GM18526 (cell line): Measurements from ENCODE around the gene VPS16.

Experiments used
- POLR2A ChIP-seq: IDR thresholded peaks from 3 replicates; pipeline ENCODE4 v1.6.1; 2011; ENCODE audit not compliant: insufficient read length; ENCODE audit errors: extremely low read depth

The VPS16 gene

DNA sequence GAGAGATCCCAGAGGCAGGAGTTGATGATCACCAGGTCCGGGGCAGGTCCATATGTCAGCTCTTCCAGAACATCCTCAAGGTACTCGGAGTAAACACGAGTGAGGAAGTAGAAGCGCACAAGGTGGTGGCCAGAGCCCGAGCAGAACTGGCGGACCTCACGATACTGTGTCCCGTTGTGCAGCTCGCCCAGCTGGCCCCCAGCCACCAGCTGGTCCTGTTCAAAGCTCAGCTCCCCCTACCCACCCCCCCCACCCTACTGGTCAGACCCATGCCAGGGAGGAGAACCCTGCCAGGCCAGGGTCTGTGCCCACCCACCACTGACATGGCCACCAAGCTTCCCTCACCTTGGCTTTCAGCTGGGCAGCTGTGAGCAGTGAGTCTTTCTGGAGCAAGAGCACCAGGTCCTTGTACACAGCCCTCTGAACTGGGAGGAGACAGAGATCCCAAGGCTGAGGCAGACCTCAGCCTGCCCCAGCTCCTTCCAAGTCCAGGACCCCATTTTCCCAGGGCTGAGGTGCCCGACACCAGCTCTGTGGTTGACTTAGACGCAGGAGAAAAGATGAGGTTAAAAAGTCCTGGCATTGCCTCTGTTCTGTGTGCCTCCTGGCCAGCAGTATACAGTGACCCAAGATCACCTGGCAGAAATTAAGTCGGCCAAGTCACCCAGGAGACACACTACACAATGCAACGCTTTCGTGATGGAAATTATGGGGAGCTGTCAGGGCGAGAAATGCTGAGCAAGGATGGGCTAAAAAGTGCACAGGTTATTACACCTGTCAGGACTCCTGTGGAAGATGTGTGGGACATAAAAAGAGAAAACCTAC lies 1.5 kb upstream of the VPS16 start:
- no peak for TF ChIP-seq POLR2A

DNA sequence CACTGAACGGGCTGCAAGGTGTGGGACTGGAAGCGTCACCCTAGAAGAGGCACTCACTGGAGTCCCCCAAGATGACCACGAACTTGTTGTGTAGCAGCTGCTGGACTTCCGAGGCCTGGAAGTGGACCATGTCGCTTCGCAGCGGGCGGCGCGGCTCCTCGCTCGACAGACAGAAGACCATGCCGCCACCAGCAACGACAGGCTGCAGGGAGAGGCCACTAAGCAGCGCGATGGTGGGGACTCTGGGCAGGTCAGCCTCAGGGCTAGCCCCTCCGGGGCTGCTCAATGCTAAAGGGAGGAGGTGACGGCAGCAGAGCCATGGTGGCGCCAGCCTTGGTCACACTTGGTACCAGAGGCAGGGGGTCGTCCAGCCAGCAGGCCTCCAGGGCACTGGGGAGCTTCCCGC lies 810 bp upstream of the VPS16 start:
- TF ChIP-seq POLR2A = no peak

DNA sequence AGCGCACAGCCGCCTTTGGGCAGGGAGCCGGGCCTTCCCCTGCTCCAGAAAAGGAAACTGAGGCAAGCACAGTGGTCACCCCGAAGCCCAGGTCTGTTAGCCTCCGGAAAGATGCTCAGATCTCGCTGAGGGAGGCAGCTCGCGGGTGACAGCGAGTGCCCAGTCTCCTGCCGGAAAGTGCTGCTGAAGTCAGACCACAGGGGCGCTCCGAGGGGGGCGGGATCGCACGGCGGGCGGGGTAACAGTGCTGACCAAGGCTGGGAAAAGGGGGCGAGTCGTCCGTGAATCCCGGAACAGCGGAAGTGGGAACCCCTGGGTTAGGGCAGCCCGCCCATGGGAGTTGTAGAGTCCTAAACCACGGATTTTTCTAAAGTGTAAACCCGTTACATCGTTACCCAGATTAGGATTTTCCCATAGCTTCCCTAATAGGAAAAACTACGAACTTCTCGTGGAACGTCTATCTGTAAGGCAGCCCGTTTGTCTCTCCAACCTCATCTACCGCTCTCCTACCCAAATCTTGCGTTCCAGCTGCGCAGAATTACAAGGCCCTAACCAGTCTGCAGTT lies 504 bp downstream of the VPS16 start:
- TF ChIP-seq POLR2A = no peak

DNA sequence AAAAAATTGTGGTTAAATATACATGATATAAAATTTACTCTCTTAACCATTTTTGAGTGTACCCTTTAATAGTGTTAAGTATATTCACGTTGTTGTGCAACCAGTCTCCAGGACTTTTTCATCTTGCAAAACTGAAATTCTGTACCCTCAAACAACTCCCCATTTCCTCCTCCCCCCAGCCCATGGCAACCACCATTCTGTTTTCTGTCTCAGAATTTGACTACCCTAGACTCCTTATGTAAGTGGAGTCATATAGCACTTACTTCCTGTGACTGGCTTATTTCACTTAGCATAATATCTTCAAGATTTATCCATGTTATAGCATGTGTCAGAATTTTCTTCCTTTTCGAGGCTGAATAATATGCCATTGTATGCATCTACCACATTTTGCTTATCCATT lies 5.1 kb downstream of the VPS16 start:
- TF ChIP-seq POLR2A = no peak

DNA sequence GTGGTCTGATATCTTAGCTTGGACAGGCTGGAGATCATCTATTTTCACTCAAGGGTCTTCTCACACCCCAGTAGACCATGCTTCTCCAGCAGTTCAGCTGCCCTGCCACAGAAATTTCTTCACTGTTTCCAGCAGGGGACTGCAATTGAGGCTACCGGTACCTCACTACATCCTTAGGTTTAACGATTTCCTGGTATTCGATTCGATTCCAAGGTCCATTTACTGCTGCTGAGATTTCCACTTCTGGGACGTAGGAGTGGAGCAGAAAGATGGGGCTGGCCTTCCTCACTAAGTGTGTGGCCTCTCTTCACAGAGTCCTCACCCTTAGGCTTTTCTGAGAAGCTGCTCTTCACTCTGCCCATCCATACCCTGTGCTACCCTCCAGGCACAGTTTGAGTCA lies 6.2 kb downstream of the VPS16 start:
- no peak for TF ChIP-seq POLR2A

DNA sequence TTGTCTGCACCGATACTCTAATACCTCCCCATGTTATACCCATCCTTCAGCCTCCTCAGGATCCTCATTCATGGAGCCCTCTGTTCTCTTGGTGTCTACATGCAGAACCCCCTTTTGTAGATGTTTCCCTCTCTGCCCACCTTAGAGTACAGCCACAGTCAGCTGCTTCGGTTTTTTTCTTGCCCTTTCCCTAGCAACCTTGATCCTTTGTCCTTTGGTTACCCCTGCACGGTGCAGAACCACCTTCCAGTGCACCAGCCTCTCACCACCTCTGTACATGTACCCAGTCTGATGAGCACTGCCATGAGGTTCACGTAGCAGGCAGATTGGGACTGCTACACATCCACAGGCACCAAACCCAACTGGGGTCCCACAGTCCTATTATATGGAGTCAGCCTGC lies 7.3 kb downstream of the VPS16 start:
- TF ChIP-seq POLR2A = no peak

DNA sequence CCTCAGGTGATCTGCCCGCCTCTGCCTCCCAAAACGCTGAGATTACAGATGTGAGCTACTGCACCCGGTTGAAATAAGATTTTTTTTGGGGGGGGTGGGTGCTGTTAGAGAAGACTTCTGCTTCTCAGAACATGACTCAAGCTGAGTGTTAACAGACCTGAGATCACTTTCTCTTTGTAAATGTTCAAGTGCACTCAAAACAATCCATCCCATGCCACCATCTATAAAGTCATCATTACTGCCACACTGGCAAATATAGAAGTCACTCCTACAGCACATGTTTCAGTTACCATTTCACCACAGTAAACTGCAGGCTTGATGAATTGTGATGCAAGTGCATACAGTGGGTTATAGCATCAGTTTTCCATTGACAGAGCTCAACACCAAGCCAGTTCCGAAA lies 9.0 kb downstream of the VPS16 start:
- TF ChIP-seq POLR2A = no peak

DNA sequence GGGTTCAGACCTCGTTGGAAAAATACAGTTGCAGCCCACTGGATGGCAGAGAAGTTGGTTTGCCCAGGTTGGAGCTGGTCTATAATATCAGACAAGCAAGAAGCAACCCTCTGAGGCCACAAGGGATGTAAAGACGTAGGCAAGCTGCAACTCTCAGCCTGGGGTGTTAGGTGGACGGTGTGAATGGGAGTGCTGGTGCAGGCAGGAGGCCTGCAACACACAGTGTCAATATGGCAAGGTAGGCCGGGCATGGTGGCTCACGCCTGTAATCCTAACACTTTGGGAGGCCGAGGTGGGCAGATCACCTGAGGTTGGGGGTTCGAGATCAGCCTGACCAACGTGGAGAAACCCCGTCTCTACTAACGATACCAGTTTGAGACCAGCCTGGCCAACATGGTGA lies 10.5 kb downstream of the VPS16 start:
- TF ChIP-seq POLR2A = no peak

DNA sequence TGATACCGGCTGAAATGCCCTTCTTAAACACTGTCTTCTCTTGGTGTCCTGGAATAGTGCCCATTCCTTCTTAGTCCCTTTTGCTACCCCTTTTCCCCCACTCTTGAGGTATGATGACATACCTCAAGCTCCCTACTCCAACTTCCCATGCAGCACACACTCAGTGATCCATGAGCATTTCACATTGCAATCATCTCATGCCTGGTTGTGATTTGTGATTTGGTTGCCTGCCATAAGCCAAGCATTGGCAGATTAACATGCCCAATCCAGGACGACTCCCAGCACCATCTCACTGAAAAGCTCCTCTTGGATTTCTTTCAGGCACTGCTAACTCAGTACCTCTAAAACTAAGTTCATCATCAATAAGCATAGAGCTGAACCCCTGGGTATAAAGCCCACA lies 18.0 kb downstream of the VPS16 start:
- no peak for TF ChIP-seq POLR2A

DNA sequence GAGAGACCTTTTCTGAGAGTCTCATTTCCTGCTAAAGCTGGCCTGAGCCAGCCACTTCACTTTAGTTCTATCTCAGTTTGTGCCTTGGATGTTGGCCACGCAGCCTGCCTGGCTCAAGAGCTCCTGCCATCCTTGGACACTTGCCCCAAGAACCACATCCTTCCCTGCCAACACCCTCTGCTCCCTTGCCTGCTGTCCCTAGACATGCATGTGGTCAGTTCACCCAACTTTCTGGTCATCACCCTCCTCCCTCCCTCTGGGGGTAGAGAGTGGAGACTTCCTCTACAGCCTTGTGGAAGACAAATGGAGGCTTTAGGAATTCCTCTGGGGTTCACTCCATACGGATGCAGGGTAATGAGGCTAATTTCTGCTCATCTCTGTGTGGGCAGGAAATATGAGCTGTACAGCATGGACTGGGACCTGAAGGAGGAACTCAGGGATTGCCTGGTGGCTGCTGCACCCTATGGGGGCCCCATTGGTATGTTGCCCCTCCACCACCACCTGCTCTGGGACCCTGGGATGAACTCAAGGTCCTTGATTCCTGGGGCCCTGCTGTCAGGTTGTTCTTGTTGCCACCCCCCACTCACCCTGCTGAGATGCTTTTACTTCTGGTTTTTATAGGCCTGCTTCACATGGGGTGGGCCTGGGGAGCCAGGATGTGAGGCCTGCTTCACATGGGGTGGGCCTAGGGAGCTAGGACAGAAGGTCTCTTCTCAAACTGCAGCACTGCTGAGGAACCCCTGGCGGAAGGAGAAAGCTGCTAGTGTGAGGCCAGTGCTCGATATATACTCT lies 19.0 kb downstream of the VPS16 start:
- TF ChIP-seq POLR2A = no peak

DNA sequence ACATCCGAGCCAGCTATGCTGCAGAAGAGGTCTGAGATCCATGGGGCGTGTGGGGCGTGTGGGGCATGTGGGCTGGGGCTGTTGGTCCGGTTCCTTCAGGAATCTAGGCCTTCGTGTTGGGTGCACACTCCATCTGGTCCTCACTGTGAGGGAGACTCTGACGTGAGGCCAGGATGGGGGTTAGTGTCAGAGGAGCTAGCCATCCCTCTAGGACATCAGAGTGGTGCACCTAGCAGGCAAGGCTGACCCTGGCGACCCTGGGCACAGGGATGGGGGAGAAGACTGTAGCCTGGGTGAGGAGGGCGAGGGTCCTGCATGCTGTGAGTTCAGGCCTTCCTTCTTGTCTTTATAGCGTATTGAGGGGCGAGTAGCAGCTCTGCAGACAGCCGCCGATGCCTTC lies 24.1 kb downstream of the VPS16 start:
- no peak for TF ChIP-seq POLR2A

DNA sequence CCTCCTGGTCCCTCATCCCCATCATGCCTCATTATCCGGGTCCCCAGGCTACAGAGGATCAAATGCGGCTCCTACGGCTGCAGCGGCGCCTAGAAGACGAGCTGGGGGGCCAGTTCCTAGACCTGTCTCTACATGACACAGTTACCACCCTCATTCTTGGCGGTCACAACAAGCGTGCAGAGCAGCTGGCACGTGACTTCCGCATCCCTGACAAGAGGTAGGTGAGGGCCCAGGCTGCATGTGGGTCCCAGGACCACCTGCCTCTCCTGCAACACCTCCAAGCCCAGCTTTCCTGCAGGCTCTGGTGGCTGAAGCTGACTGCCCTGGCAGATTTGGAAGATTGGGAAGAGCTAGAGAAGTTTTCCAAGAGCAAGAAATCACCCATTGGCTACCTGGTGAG lies 24.6 kb downstream of the VPS16 start:
- no peak for TF ChIP-seq POLR2A

DNA sequence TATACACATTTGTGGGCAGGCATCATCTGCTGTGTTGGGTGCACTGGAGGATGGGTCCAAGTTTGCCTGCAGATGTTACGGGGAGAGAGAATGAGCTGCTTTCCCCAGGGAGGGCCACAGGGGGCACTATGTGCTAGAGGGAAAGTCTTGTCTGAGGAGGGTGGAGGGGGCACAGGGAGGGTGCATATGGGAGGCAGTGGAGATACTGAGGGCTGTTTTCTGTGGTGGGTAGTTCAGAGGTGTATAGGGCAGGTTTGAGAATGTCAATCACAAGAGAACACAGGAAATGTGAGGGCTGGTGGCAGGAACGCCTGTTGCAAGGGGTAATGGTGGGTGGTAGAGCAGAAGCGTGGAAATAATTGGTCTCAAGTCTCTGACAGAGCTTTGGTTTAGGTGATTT lies 25.1 kb downstream of the VPS16 start:
- TF ChIP-seq POLR2A = no peak

DNA sequence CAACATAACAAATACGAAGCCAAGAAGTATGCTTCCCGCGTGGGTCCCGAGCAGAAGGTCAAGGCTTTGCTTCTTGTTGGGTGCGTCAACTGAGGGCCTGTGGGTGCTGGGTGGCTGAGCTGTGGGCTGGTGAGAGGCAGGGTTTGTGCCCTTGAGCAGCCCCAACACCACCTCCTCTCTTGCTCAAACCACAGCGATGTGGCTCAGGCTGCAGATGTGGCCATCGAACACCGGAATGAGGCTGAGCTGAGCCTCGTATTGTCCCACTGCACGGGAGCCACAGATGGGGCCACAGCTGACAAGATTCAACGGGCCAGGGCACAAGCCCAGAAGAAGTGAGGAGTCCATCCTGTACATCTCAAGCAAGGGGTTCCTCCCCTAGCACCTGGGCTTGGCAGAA lies 25.7 kb downstream of the VPS16 start:
- TF ChIP-seq POLR2A = no peak

DNA sequence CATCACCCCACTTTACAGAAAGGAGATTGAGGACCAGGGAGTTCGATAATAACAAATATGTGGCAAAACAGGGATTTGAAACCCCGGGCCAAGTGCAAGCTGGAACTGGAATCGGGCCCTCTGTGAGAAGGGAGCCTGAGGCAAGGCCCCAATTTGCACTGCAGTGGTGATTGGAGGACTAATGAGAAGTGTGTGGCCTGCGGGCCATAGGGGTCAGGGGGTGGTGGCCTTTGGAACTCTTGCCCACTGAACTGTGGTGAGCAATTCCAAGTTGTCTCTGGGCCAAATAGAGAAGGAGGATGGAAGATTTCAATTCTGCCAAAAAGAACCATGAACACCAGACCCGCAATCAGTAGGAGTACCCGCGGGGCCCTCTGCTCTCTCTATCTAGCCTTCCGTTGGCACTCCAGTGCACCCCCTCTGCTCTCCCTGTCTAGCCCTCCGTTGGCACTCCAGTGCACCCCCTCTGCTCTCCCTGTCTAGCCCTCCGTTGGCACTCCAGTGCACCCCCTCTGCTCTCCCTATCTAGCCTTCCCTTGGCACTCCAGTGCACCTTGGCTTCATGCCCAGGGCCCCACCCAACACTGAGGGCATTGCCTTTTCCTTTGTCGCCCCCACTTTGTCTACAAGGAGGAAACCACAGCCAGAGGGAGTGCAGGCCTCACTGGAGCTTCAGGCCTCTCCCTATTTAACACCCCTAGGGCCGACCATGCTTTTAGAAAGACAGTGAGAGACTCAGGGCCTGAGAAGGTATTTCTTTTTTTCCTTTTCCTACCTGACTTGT lies 26.7 kb downstream of the VPS16 start:
- no peak for TF ChIP-seq POLR2A
